Amniotic stem cell (primary cell): ENCODE results near the gene PRKCE.

Source experiments
- DNase-seq: peaks from one replicate; lab custom pipeline; 2025; lab: John Stamatoyannopoulos, UW

The PRKCE gene

DNA sequence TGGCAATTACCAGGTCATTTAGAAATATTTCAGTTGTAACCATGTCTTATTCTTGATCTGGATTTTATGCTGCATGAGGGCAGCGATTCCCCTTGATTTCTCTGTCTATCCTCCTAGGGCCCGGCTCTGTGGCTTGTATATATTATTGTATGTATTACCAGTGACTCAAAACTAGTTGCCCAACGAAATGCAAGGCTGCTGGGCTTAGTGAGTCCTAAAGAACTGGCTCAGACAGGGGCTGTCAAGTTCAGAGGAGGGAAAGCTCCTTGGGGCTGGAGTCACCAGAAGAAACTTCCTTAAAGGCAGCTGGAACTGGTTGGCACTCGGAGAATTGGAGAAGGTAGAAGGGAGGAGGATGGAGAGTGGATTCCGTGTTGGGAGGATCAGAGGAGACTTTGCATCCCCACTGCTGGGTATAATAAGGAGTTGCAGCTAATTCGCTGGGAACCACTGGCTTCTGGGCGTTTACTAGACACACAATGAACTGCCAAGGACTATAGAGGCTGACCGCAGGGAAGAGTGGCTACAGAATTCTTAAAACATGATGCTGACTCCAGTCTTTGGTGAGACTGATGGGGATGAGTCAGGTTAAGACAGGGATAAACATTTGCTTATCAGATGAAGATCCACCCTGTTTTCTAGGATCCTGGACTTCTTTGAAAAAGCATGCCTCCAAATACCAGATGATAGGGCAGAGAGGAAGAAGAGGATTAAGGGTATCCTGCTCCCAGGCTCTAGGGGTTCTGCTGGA is 104.3 kb downstream of the PRKCE start:
- DNase-seq = peak; percentile 71

DNA sequence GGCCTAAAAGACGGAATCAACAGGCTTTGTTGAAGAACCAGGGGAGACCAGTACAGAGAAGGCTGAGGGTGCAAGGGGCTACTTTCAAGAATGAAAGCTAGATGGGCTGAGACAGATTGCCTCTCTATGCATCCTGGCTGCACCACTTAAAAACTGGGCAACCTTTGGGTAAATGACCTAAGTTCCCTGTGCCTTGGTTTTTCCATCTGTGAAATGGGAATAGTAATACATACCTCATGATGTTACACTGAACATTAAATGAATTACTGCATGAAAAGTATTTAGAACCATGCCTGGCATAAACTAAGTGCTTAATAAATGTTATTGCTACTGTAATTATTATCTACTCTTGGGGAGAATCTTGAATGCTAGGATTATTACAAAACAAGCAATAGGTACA is 106.5 kb downstream of the PRKCE start:
- no peak for DNase-seq

DNA sequence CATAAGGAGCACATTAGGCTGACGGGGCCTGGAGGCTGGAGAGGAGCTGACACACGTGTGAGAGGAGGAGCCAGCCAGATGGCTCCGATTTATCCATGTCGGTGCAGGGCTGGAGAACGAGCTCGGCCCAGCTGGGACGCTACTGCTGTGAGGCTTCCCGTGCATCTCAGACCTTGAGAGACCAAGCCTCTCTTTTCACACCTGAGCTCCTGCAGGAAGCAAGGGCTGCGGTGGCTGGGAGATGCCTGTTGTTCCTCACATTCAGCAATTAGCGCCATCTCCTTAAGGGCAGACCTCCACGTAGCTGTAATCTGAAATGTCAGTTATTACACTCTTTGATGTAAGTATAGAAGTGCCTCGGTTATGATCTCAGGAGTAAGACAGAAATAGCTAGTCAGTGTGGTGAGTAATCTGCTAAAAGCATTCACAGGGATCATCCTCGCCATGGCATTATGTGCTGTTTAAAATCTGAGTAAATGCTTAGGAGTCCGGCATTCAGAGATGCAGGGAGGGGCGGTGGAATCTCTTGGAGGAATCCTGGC is 107.9 kb downstream of the PRKCE start:
- peak; percentile 49 for DNase-seq

DNA sequence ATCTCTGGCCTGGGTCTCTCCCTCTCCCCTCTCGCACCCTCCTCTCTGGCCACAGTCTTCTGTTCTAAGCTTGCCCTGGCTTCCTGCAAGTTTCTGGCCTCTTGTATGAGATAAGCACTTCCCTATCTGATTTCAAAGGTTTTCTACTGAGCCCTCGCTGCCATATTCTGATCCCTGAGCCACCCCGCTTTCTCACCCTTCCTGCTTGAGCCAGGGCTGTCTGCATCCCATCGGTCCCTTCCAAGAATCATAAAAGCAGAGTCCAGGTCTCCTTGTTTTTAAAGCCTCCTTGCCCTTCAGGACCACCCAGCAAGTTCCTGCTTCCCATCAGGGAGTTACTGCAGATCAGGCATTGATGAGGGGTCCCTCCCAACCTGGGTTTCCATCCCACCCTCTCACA is 110.2 kb downstream of the PRKCE start:
- DNase-seq = no peak

DNA sequence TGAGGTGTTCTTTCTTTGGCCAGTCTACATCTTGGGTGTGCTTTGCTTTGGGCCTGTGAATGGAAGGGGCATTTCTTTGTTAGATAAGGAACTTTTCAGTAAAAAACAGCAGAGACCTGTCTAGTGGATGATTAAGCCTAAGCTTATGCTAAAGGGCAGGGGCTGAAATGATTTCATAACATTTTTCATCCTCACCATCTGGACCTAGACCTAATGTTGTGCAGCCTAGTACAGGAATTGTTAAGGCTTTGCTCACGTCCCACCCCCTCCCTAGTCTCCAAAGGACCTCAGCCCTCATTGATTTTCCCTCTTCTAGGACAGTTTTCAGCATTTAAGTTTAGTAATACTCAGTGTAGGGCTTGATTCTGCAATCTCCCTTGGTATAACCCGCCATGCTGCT is 111.8 kb downstream of the PRKCE start:
- no peak for DNase-seq

DNA sequence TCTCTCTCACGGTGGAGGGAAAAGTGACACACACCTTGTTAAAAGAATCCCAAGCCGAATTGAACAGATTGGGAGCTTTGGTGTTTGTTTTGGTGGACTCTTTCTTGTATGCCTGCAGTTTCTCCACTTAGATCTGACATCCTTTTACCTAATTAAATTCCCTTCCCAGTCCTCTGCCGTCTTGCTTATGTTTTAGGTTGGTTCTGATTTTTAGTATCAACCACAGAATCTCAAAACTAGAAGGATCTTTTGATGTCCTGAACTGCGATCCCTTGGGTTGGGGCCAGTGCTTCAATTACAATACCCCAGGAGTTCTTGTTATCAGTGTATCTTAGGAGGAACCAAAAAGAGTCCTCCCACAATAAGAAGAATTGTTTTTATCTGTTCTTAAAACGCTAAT is 112.3 kb downstream of the PRKCE start:
- no peak for DNase-seq

DNA sequence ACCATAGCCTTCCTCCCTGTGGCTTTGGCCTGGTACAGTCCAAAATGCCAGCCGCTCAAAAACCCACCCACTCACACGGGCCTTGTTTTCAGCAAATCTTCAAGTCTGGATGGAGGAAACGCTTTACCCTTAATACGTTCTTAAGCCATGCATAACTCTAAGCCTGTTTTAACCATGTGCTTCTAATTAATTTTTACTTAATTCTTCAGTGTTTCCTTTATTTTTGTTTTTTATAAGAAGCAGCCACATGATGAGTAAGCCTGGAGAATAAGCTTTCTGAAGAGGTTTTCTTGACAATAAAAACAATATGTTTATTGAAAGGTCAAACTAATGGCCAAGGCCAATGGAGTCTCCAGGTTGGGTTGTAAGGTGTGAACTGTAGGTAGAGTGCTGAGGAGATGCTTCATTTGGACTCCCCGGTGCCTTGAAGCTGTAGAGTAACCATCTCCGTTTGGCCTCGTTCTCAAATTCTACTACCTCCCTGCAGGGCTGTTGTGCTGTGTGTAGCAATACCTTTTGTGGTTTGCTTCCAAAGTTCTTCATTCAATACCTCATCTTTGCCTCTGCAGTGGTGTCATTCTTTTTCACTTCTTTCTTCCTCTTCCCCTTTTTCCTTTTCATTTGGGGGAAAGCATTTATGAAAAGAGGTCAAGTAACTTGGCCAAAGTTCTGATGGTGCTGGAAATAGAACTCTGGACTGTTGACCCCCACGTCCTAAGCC is 113.7 kb downstream of the PRKCE start:
- DNase-seq = no peak

DNA sequence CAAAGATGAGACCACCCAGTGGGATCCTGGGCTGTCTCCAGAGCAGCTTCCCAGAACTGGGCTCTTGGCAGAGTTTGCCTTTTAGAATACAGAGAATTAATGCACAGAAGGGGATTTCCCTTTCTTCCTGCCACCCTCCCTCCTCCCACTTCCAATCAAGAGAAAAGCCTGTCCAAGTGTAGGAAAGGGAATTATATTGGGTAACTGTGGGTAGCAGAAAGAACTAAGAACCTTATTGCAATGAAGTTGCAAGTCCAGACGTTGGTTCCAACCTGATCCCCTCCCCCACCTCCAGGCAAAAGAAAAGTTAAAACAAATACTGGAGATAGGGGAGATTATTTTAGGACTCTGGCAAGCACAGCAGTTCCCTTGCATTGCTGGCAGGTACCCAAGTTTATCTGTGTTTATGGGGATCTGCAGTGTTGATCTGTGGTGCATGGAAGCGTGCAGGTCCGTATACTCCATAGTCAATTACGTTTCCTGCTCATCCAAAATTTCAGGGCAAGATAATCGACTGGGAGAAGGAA is 114.3 kb downstream of the PRKCE start:
- DNase-seq = no peak

DNA sequence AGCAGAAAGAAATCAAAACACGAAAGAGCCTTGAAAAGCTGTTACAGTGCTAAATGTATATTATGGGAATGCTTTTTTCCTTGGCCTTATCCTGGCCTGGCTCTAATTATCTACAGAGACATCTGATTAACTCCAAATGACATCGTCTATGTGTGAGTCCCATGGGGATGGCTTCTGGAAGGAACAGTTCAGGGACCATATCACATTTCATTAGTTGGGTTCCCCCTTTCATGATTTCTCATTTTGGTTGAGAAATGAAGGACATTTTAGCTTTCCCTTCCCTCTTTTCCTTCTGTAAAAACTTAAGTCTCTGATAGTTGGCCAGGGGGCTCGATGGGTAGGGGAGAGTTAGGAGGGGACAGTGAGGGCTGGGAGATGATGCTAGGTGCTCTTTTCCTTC is 116.7 kb downstream of the PRKCE start:
- no peak for DNase-seq

DNA sequence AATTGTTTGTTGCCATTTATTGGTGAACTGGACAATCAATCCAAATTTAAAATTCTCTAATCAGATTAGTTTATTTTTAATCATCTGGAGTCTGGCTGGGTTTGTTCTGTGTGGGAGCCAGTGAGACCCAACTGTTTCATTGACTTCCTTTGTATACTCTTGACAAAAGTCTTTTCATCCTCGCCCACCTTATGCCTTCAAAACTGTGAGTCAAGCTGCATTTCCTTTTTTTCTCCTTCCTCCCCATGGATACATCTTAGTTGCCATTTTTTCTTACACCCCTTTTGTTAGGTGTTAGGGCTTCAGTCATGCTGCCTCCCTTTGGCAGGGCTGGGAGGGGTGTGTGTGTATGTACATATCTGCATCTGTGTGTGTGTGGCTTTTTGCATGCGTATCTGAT is 117.6 kb downstream of the PRKCE start:
- DNase-seq = no peak

DNA sequence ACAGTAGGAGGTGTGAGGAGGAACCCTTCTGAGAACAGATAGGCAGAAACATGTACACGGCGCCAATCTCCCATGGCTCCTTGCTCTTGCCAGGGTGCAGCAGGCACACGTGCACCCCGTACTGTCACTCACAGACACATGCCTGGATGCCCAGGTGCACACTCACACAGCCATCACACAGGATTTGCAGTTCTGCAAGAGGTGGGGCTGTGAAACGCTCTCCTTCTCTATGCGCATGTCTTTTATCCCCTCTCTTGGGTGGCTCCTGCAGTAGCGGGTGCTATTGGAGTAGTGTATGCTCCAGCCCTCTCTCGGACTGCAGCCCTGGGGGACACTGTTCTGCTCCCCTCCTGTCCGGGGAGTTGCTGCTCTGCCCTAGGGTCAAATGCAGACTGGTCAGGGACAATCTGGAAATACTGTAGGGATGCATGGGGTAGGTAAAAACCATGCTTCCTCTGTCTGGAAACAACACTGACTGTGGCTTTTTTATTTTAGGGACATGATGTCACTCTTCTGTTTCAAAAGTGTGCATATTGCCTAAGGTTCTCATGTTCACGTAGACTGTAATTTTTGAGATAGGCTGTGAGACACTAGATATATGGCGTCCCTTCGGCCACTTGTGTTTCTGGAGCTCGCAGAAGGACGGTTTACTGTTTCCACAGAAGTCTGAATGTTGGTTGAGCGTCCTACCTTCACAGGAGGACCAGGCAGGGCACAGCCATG is 118.5 kb downstream of the PRKCE start:
- no peak for DNase-seq

DNA sequence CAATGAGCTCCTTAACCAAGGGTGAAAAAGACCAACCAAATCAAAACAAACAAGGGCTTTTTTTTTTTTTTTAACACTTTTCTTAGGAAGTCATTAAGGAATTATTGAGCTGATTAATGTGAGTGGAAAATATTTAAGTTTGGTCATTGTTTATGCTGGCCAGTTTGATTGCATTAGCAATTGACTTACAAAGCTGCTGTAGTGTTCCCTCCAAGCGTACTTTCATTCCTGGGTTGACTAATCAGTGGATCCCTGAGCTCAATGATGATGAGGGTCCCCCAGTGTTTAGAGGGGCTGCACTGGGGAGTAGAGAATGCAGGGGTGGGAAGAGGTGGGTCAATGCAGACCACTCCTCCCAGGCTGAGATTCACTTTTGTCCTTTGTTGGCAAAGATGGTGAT is 119.3 kb downstream of the PRKCE start:
- no peak for DNase-seq

DNA sequence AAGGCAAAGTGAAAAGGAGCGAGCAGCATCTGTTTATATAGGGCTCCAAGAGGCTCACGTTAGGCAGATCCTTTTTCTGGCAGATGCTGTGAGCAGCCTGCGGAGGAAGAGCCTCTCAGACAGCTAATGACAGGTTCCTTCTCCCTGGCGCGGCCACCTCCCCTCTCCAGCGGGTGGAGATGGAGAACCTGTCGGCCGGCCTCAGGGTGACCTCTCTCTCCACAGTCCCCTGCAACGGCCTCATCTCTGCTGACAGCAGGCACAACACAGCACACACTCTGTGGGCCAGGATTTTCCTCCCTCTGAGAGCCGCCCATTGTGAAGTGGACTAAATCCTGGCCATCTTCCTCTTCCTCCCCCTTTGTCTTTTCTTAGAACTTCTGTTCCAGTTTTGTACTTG is 119.8 kb downstream of the PRKCE start:
- no peak for DNase-seq

DNA sequence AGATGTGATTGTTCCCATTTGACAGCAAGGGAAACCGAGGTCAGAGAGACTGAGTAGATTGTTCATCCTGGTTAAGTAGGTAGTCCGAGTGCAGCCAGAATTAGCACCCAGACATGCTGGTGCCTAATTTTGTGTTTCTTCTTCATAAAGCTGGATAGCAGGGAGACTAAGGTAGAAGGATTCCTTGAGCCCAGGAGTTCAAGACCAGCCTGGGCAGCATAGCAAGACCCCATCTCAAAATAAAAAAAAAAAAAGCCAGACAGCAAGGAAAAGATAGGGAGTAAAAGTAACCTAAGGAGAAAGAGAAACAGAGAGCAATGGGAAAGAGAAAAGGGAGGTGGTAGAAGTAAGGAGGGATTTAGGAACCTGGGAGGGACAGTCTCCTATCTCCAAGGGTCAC is 120.6 kb downstream of the PRKCE start:
- DNase-seq = no peak

DNA sequence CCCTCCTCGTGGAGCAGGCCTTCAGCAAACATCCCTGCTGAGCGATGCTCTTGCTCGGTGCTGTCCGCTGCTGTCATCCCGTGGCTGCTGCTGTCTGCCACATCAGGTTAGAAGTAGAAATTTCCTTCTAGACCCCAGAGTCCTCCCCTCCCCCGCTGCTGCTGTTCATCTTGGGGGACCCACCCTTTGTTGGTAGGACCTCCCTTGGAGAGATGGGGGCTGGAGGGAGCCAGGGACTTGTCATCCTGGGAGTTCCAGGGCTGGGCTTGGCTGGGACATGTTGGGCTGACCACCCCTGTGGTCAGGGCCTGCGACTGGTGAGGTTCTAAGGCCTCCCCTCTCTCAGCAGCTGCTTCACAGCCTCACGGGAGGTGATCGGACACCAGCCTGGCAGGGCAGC is 122.4 kb downstream of the PRKCE start:
- no peak for DNase-seq

DNA sequence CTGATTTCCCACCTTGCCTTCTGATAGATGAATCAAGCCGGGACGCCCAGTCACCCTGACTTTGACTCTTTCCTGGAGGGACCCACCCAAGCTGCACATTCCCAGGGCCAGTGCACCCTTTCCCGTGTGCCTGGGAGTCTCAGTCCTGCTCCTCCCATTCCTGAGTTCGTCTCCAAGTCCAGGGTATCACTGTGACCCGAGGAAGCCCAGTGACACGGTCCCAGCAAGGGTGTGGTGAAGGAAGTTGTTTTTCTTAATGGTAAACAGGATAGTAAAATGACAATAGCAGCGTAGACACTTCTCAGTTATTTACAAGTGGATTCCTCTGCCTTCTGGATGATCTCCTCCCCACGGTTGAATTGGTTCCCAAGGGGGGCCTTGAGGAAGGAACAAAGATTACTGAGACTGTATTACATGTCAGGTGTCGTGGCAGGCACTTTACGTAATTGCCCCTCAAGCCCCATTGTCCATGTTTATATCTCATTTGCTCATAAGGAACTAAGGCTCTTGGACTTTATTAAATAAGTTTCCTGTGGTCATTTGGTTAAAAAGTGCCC is 123.3 kb downstream of the PRKCE start:
- DNase-seq = no peak

DNA sequence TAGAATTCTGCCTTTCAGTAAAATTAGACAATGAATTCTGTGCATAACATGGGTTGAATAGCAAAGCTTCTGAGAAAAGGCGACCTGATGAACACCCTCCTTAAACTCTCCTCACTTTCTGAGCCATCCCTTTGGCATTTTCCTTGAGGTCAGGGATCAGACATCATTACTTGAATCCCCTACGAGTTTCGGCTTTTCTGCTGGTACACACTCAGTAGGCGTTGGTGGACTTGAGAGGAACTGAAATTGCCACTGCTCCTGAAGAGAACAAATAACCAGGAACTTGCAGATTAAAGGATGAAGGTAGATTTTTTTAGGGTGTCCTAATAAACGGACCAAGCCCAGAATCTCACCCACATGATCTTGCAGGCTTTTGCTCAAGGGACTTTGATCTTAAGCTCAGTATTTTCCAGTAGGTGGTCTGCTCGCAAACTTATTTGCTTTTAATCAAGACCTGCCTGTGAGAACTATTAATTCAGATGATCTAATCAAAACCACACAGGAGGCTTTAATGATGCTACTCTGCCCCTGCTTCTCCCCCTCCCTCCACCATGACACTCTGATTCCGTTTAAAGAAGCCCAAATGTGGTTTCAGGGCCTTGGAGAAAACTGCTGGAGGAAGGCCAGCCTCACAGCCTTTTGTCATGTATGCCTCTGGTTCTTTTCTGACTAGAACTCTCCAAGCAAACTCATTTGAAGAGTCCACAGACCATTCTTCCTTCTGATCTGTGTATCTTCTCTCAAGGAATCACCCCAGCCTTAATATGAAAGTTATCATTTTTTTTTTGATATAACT is 124.9 kb downstream of the PRKCE start:
- no peak for DNase-seq

DNA sequence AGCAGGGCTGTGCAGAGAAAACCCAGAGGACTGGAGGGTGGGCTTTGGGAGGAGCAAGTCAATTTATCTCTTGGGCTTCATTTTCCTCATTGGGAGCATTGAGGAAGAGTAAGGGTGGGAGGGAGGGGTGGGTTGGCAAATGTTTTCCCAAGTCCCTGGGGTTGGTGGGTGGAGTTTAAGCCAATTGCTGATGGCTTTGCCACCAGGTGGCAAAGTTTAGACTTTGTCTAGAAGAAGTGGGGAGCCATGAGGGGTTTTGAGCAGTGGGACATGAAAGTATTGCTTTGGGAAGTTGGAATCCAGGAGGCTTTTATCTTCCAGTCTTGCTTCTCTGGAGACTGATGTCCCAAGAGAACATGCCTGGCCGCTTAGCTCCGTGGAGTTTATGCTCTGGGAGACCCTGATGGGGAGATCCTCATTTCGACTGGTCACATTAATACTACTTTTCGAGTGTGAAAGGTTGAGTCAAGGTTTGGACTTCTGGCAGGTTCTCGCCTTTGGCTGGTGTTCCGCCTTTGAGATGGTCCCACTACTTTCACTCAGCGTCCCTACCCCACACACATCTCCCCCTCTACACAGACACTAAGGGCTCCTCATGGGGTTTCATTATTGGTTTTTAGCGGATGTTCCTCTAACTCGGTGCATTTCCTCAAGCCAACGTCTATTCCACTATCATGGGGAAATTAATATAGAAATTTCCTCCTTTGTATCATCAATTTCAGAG is 126.7 kb downstream of the PRKCE start:
- no peak for DNase-seq

DNA sequence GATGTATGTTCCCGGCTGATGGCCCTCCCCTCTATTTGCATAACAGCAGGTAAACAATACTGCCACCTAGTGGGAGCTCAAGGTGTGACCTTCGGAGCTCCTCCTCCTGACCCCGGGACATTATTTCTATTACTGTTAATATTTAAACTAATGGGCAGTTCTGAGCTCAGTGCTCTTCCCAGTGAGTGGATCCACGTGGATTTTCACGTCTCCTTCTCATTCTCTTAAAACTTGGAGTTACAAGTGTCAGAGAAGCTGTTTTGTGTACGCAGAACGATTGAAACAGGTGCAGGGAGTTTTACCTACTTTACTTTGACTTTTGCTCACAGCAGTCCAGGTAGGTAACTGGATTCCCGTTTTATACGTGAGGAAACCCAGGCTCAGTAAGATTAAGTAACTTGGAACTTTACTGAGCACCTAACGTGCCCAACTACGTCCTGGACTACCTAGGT is 127.3 kb downstream of the PRKCE start:
- peak; percentile 3 for DNase-seq
